Hepatocyte (in vitro differentiated cells): ENCODE measurements around the gene APOC4.

Source experiments
- EZH2 ChIP-seq: fragments of 200-600 bp; sonication (generic); IDR thresholded peaks from 2 replicates; pipeline ENCODE4 v1.6.1; 2016; ENCODE audit warnings: antibody characterized with exemption, mild to moderate bottlenecking, borderline replicate concordance
- EZH2phosphoT487 ChIP-seq: fragments of 200-600 bp; sonication (generic); IDR thresholded peaks from one replicate; pipeline ENCODE4 v1.6.1; 2018; ENCODE audit warnings: antibody characterized with exemption, mild to moderate bottlenecking, low read depth, moderate library complexity; ENCODE audit not compliant: unreplicated experiment, severe bottlenecking
- TF ChIP-seq, protein P1 (sequence below): fragments of 200-600 bp; sonication (generic); IDR thresholded peaks from 2 replicates; pipeline ENCODE4 v1.5.1; 2016; ENCODE audit warnings: antibody characterized with exemption, mild to moderate bottlenecking; ENCODE audit not compliant: poor library complexity

DNA sequence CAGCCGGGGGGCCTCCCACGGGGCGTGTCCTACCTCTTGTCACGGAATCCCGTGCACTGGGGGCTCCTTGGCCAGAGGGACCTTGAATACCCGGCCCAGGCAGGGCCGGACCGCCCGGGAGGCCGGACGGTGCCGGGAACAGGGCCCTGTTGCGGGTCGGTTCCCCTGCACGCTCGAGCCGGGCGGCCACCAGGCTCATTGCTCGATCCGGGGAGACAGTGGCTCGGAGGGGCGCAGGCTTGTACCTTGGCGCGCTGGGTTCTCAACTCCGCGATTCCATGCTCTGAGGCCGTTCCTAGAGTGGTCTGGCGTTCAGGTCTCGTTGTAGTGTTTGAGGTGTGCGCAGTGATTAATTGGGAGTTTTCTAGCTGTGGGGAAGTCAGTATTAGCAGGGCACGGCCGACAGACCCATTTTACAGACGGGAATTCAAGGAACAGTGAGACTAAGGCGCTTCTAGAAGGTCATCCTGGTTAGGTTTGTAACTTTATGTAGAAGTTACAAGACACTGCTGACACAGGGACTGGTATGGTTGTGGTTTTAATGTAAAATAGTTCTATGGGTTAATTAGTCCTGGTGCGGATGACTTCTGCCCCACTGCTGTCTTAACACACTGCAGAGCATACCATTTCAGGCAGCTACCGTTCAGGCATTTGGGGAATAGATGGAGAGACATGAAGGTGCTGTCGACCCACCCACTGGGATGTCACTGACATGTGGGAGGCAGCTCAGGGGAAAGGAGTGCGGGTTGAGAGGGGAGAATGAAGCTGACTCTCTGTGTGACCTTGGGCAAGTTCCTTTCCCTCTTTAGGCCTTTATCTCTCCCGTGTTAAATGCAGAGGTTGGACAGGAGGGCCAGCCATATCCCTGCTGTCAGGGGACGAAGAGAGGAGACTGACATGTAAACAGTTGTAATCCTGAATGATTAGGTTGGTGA lies 13.7 kb downstream of the APOC4 start:
- TF ChIP-seq, protein P1, sequence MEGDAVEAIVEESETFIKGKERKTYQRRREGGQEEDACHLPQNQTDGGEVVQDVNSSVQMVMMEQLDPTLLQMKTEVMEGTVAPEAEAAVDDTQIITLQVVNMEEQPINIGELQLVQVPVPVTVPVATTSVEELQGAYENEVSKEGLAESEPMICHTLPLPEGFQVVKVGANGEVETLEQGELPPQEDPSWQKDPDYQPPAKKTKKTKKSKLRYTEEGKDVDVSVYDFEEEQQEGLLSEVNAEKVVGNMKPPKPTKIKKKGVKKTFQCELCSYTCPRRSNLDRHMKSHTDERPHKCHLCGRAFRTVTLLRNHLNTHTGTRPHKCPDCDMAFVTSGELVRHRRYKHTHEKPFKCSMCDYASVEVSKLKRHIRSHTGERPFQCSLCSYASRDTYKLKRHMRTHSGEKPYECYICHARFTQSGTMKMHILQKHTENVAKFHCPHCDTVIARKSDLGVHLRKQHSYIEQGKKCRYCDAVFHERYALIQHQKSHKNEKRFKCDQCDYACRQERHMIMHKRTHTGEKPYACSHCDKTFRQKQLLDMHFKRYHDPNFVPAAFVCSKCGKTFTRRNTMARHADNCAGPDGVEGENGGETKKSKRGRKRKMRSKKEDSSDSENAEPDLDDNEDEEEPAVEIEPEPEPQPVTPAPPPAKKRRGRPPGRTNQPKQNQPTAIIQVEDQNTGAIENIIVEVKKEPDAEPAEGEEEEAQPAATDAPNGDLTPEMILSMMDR = no peak
- TF ChIP-seq EZH2 (no peak), EZH2phosphoT487 (no peak)
